Activated naive CD8-positive, alpha-beta T cell treated with anti-CD3 and anti-CD28 coated beads for 36 hours (primary cell): ENCODE data around the gene WDR48. TPM values are rescaled to one million over a fixed set of nuclear protein-coding genes. Genes with fewer than 3 reads are reported as not detected.
A peak's percentile ranks its signal among the peaks of the same experiment; 100 is the strongest.

Source experiments
- DNase-seq: peaks from one replicate; pipeline ENCODE4 v3.0.0; 2021
- H3K27ac Mint-ChIP-seq: one replicate; pipeline ENCODE4 v1.8.0; 2022; ENCODE audit warnings: mild to moderate bottlenecking, moderate library complexity, mixed read lengths
- H3K27me3 Mint-ChIP-seq: one replicate; pipeline ENCODE4 v1.8.0; 2022; ENCODE audit warnings: mild to moderate bottlenecking, mixed read lengths
- H3K36me3 Mint-ChIP-seq: one replicate; pipeline ENCODE4 v1.8.0; 2021; ENCODE audit warnings: mild to moderate bottlenecking, mixed read lengths
- H3K4me1 Mint-ChIP-seq: one replicate; pipeline ENCODE4 v1.8.0; 2021; ENCODE audit warnings: mixed read lengths
- H3K4me3 Mint-ChIP-seq: one replicate; pipeline ENCODE4 v1.8.0; 2022; ENCODE audit warnings: mild to moderate bottlenecking, moderate library complexity, mixed read lengths
- H3K9me3 Mint-ChIP-seq: one replicate; pipeline ENCODE4 v1.8.0; 2022; ENCODE audit warnings: mixed read lengths
- total RNA-seq, 2 experiments: library from RNA; stranded (reverse); gene quantifications; one replicate each; pipeline ENCODE4 v1.2.3, GENCODE V29; 2021

Gene WDR48
- total RNA-seq, 2 experiments from 2014 or later, result 38.4 to 41.0 TPM

DNA sequence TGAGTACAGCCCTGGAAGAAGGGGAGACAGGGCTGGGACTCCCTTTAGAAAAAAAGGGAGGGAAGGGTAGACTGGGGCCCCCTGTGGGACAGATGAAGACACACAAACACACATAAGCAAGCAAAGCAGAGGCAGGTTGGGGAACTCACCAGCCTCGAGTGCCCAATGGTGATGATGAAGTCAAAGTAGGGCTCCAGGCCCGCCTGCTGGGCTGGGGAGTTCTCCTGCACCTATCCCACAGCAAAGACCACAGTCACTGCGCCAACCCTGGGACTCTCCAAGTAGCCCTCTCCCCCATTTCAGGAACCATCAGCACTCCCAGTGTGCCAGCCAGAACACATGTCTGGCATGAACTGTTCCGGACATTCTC lies 51.5 kb downstream of the WDR48 start:
- Mint-ChIP-seq H3K4me3 (no peak overlapping the region), H3K27ac (no peak overlapping the region), H3K9me3 (no peaks in the 10 kb centered on the region), H3K27me3 (no peaks in the 10 kb centered on the region), H3K4me1 (peaks cover 41% of the 10 kb centered on the region), H3K36me3 (no peaks in the 10 kb centered on the region)
- DNase-seq, result no peak

- no peaks in the 10 kb centered on the region for H3K27me3 Mint-ChIP-seq
- H3K4me3 Mint-ChIP-seq, result no peak overlapping the region
- DNase-seq, result no peak
- H3K9me3 Mint-ChIP-seq, result no peaks in the 10 kb centered on the region
- no peak overlapping the region for H3K27ac Mint-ChIP-seq
- no peaks in the 10 kb centered on the region for H3K36me3 Mint-ChIP-seq
- peaks cover 47% of the 10 kb centered on the region for H3K4me1 Mint-ChIP-seq
These were observed 52.2 kb downstream of the WDR48 start for GRCh38 chr3:39103791-39104552.

DNA sequence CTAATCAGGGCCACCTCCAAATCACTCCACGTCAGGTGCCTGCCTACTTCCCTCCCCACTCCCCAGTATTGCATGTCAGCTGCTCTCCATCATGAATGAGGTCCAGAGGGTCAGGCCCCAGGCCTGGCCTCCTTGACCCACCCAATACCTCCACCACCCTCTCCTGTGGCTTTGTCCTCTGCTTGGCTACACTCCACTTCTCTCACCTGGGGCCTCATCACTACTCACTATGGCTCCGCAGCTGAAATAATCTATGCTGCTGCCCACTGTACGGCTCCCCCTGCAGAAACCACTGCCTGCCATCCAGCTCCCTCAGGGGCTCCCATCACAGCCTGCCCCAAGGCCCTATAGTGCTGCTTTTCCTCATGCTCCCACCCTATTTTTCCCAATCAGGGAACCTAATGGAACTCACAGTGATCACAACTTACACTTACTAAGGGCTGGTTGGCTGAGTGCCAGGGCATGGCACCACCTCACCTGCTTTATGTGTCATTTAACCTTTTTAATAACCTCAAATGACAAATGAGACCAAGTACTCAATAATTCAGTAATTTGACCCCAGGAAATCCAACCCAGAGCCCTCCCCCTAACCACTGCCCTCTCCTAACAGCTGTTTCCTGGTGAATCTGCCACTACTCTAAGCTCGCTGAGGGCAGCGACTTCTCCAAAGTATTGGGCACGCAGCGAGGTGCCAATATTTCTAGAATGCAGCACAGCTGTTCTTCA lies 53.3 kb downstream of the WDR48 start:
- Mint-ChIP-seq H3K36me3 (no peaks in the 10 kb centered on the region), H3K27ac (no peak overlapping the region), H3K9me3 (no peaks in the 10 kb centered on the region), H3K4me3 (no peak overlapping the region), H3K27me3 (no peaks in the 10 kb centered on the region), H3K4me1 (peaks cover 49% of the 10 kb centered on the region)
- DNase-seq, result no peak

DNA sequence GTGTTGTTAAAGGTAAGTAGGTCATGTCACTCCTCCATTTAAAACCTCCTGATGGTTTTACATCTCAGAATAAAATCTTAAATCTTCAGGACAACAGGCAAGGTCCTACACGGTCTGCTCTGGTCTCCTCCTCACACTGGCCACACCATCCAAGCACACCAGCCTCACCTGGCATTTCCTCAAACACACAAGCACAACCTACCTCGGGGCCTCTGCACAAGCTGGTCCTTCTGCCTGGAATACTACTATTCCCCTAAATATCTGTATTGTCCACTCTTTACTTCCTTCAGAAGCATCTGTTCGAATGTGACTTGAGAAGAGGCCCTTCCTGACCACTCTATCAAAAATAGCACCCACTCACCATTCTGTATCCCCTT lies 53.9 kb downstream of the WDR48 start:
- no peak overlapping the region for H3K4me3 Mint-ChIP-seq
- no peak overlapping the region for H3K27ac Mint-ChIP-seq
- no peaks in the 10 kb centered on the region for H3K36me3 Mint-ChIP-seq

DNA sequence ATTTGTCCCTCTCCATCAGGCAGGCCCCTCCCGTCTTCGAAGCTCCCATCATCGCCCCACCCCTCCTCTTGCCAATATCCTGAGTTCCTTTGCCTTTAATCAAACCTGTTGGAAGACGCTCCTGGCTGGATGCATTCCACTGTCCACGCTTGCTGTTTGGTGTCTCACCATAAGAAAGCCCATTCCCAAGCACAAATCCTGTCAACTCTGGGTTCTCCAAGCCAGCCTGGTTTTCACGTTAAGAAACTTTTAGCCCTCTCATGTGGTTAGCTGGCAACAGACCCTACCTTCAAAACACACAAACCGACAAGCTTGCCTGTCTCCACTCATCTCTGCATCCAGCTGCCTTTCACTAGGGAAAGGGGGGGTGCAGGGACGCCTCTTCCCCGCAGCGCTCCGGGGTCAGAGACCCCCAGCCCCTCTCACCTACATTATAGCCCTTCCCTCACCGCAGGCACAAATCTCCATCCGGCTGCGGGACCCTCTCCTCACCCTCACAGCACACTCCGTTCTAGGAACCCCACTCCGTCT lies 54.5 kb downstream of the WDR48 start:
- Mint-ChIP-seq H3K4me1 (peaks cover 47% of the 10 kb centered on the region), H3K4me3 (peak overlapping the region; percentile 82), H3K27ac (peak overlapping the region; percentile 38), H3K27me3 (no peaks in the 10 kb centered on the region), H3K9me3 (no peaks in the 10 kb centered on the region), H3K36me3 (no peaks in the 10 kb centered on the region)
- no peak for DNase-seq

More for the DNA sequence above, 53.9 kb downstream of the WDR48 start:
- DNase-seq, result no peak
- Mint-ChIP-seq H3K9me3 (no peaks in the 10 kb centered on the region), H3K27me3 (no peaks in the 10 kb centered on the region), H3K4me1 (peaks cover 49% of the 10 kb centered on the region)

DNA sequence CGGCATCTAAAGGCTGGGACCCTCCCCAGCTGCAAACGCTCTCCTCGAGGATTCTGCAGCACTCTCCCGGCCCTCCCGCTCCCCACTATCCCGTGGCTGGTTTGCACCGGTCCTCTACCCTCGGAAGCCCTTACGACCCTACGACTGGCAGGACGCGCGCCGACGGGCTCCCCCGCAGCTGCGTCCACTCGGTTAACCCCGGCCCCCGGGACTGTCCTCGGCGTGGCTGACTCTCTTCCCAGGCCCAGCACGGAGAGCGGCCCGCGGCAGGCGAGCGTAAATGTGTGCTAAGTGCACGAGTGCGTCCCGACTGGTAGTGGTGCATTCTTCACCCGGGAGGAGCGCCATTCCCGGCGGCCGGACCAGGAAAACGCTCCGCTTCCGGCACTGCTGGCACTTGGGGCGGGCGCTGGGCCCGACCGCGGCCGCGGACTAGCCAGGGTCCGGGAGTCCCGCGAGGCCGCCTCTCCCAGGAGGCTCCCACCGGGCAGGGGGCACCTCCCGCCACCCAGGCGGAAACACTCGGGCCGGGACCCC lies 55.1 kb downstream of the WDR48 start:
- Mint-ChIP-seq H3K36me3 (no peaks in the 10 kb centered on the region), H3K4me3 (peak overlapping the region; percentile 82), H3K27ac (peak overlapping the region; percentile 38), H3K27me3 (no peaks in the 10 kb centered on the region), H3K4me1 (peaks cover 43% of the 10 kb centered on the region), H3K9me3 (no peaks in the 10 kb centered on the region)
- peak; percentile 26 for DNase-seq

DNA sequence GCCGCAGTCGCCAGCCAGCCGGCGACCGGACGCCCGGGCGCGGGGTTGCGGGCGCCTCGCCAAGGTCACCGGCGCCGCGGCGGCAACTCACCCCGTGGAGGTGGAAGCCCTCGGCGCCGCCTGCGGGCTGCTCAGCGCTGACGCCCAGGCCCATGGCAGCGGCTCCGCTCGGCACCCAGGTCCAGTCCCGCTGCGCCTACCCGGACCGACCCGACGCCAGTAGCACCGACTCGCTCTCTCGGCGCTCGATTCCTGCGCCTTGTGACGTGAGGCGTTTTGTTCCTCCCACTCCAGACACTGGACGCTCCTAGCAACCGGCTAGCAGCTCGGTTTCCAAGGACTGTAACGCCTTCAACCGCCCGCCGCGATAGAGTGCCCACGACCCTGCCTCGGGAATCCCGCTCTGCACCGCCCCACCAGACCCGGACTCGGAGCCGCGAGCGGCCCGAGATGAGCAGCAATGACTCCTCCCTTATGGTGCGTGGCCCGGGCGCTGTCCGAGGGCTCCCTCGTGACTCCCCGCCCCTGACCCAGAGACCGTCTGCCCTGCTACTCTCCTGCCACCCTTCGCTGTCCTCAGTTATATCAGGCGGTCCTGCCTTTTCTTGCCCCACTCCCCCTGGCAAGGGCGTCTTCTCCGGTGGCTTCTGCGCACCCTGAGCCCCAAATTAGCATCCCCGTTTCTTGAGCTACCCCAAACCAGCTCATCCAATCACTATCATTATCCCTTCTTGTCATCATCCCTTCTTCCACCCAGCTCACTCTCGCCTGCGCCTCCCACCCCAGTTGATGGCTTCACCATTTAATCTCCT lies 55.8 kb downstream of the WDR48 start, which contains the start of the genes GORASP1 and TTC21A:
Gene GORASP1, minus strand, starts transcription at position 240 of the 812 bp plus-strand sequence. Its CDS starts 86 bp downstream, at position 154.
Gene TTC21A, plus strand, starts transcription at position 293 of the 812 bp plus-strand sequence. Its CDS starts 158 bp downstream, at position 451.
- DNase-seq, result peak; percentile 53
- no peaks in the 10 kb centered on the region for H3K36me3 Mint-ChIP-seq
- H3K27me3 Mint-ChIP-seq, result no peaks in the 10 kb centered on the region
- H3K4me3 Mint-ChIP-seq, result peak within 1 kb of the TSS; percentile 84
- H3K9me3 Mint-ChIP-seq, result no peaks in the 10 kb centered on the region
- peaks cover 41% of the 10 kb centered on the region for H3K4me1 Mint-ChIP-seq
- peak within 1 kb of the TSS; percentile 71 for H3K27ac Mint-ChIP-seq

GRCh38 chr3:39108200-39108710 lies 56.4 kb downstream of the WDR48 start:
- Mint-ChIP-seq H3K27ac (peak overlapping the region; percentile 71), H3K9me3 (no peaks in the 10 kb centered on the region), H3K27me3 (no peaks in the 10 kb centered on the region), H3K4me1 (peaks cover 38% of the 10 kb centered on the region), H3K36me3 (no peaks in the 10 kb centered on the region), H3K4me3 (peak overlapping the region; percentile 84)
- DNase-seq, result peak; percentile 36

DNA sequence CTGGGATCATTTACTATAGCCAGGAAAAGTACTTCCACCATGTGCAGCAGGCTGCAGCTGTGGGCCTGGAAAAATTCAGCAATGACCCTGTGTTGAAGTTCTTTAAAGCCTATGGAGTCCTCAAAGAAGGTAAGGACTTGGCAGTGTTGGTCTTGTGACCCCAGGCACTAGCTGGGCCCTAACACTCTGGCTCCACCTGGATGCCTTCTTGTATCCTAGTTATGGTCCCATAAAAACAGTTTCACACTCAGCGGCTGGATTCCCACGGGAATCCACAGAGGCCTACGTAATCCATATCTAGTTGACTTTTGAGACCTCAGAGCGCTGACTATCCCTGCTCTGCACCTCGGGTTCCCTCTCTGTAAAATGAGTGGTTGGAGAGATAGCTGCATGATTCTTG lies 57.3 kb downstream of the WDR48 start:
- Mint-ChIP-seq H3K27me3 (no peaks in the 10 kb centered on the region), H3K27ac (no peak overlapping the region), H3K4me1 (peaks cover 37% of the 10 kb centered on the region), H3K9me3 (no peaks in the 10 kb centered on the region), H3K36me3 (no peaks in the 10 kb centered on the region), H3K4me3 (no peak overlapping the region)
- DNase-seq, result no peak

GRCh38 chr3:39110041-39110639 lies 58.3 kb downstream of the WDR48 start:
- H3K4me3 Mint-ChIP-seq, result no peak overlapping the region

DNA sequence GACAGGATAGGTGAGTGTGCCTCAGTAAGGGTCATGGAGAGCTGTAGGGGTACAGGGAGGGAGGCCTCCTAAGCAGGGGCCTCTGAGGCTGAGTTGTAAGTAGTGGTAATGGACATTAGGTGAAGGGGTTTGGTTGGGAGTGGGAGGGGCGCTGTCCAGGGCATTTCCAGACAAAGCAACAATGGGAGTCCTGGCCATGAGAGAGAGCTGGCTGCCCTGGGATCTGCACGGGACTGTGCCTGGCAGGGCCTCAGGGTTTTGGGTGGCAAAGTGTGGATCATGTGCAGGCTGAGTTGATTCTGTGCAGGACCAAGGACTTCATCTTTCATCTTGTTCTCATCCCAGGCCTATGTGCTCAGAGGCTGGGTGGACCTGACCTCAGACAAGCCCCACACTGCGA lies 60.3 kb downstream of the WDR48 start:
- H3K4me1 Mint-ChIP-seq, result peaks cover 15% of the 10 kb centered on the region
- no peaks in the 10 kb centered on the region for H3K27me3 Mint-ChIP-seq
- no peak overlapping the region for H3K27ac Mint-ChIP-seq
- H3K9me3 Mint-ChIP-seq, result no peaks in the 10 kb centered on the region
- H3K36me3 Mint-ChIP-seq, result no peaks in the 10 kb centered on the region
- H3K4me3 Mint-ChIP-seq, result no peak overlapping the region
- no peak for DNase-seq

More at GRCh38 chr3:39110041-39110639, 58.3 kb downstream of the WDR48 start:
- Mint-ChIP-seq H3K4me1 (peaks cover 32% of the 10 kb centered on the region), H3K36me3 (no peaks in the 10 kb centered on the region), H3K9me3 (no peaks in the 10 kb centered on the region), H3K27ac (no peak overlapping the region), H3K27me3 (no peaks in the 10 kb centered on the region)
- DNase-seq, result no peak

DNA sequence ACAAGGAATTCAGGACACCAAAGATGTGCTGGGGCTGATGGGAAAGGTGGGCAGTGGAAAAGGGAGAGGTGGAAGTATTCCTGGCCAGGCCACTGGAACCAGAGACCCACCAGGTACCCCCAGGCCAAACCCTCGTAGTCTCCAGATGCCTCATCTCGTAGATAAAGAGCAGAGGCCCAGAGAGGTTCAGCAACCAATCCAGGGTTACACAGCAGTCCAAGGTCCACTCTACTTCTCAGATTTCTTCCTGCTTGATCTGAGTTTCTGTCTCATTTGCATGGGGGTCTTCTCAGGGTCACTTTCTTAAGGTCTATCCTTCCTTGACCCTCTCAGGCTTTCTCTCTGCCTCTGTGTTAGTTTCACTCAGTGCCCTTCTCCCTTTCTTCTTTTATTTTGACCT lies 60.7 kb downstream of the WDR48 start:
- no peak for DNase-seq
- Mint-ChIP-seq H3K27ac (no peak overlapping the region), H3K36me3 (no peaks in the 10 kb centered on the region)

DNA sequence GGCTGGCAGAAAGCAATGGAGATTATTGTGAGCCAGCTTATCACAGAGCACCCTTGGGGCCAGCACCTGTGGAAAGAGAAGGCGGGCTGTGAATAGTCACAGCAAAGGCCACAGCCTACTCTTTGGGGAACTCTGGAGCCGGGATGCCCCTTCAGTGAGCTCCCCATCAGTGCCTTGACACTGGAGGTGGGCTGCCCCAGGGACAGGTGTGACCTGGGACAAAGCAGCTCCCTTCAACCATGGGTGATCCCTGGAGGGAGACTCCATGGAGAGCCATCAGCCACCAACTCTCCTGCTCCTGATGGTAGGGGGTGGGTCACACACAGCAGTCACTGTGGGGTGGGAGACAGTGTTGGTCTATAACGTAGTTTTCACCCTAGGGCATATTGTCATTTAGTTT lies 61.5 kb downstream of the WDR48 start:
- DNase-seq, result no peak
- no peaks in the 10 kb centered on the region for H3K9me3 Mint-ChIP-seq
- no peaks in the 10 kb centered on the region for H3K36me3 Mint-ChIP-seq
- no peaks in the 10 kb centered on the region for H3K27me3 Mint-ChIP-seq
- no peak overlapping the region for H3K4me3 Mint-ChIP-seq
- no peak overlapping the region for H3K27ac Mint-ChIP-seq
- H3K4me1 Mint-ChIP-seq, result peaks cover 9% of the 10 kb centered on the region

More for the DNA sequence above, 60.7 kb downstream of the WDR48 start:
- Mint-ChIP-seq H3K4me1 (peaks cover 15% of the 10 kb centered on the region), H3K27me3 (no peaks in the 10 kb centered on the region), H3K4me3 (no peak overlapping the region), H3K9me3 (no peaks in the 10 kb centered on the region)

DNA sequence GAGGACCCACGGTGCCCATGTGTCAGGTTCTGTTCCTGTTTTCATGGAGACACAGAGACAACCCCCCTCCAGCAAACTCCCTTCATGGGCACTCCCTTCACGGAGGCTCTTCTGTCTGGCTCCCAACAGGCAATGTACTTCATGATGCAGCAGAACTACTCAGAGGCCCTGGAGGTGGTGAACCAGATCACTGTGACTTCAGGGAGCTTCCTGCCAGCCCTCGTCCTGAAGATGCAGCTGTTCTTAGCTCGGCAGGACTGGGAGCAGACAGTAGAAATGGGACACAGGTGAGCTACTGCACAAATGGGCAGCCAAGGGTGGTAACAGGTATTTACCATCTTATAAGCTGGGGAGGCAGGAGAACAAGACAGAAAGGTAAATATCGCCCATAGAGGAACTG lies 62.6 kb downstream of the WDR48 start:
- Mint-ChIP-seq H3K9me3 (no peaks in the 10 kb centered on the region), H3K36me3 (no peaks in the 10 kb centered on the region), H3K27me3 (no peaks in the 10 kb centered on the region), H3K27ac (no peak overlapping the region), H3K4me1 (no peaks in the 10 kb centered on the region), H3K4me3 (no peak overlapping the region)
- DNase-seq, result no peak
